Activated CD4-positive, alpha-beta T cell treated with anti-CD3 and anti-CD28 coated beads, Interleukin-2, amount 50 U/mL, for 4 hours (primary cell): Measurements from ENCODE around the gene RAB4B.
"Not testable (repeated sequence)": the region's sequence is repeated elsewhere in the genome, so short reads cannot be mapped to it uniquely, and the experiment has no call there.

Source experiments
- DNase-seq, 2 experiments: peaks; one replicate each; pipeline ENCODE4 v3.0.0-alpha.2; 2020

RAB4B gene

DNA sequence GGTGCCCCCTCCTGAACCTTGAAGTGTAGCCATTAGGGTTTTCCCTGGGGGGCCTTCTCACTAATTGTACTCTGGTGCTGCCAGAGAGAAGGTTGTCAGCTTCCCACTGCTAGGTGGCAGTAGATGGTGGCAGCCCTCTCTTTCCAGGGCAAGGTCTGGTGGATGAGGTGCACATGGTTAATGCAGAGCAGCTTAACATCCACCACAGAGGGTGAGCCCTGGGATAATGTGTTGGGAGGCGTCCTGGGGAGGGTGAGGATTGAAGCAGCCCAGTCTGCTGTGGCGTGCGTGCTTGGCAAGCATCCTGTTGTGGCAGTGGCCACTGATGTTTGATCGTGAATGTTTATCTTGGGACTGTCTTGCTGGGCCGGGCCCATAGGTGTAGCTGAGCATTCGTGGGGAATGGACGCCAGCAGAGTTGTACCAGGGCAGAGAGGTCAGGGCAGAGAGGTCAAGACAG, 26.8 kb downstream of the RAB4B start:
- no peak for DNase-seq

DNA sequence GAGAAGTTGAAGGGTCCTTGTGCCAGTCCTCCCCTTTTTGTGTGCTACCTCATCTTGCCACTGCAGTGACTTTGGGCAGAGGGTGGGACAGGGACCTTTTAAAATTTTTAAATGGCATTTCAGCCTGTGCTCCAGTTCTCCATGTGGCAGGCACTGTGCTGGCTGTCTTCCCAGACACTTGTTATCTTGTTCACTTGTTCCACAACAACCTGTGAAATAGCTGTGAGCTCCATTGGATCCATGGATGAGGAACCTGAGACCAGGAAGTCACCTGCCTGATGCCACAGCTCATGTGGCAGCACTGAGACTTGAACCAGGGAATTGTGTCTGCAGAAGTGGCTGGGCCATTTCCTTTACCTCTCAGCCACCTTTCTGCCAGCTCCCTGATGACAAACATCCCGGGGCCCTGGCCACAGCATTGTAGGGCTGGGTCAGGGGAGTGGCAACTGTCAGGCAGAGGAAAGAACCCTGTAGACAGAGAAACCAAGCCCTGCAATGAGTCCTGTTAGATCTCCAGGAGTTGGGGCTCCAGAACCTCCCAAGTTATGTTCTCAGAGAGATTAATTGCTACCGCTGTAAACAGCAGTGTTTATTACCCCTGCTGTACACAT, 27.3 kb downstream of the RAB4B start:
- DNase-seq: peak in 1 of 2 experiments; percentile 39

GRCh38 chr19:40806423-40807146, 28.5 kb downstream of the RAB4B start:
- DNase-seq: peak; percentile 71 to 73

- no peak for DNase-seq
These were observed 29.3 kb downstream of the RAB4B start for GRCh38 chr19:40807147-40808020.

DNA sequence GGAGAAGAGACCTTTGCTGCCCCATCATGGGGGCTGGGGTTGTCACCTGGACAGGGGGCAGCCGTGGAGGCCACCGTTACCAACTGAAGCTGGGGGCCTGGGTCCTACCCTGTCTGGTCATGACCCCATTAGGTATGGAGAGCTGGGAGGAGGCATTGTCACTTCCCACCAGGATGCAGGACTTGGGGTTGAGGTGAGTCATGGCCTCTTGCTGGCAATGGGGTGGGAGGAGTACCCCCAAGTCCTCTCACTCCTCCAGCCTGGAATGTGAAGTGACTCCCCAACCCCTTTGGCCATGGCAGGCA, 29.9 kb downstream of the RAB4B start:
- DNase-seq: no peak

DNA sequence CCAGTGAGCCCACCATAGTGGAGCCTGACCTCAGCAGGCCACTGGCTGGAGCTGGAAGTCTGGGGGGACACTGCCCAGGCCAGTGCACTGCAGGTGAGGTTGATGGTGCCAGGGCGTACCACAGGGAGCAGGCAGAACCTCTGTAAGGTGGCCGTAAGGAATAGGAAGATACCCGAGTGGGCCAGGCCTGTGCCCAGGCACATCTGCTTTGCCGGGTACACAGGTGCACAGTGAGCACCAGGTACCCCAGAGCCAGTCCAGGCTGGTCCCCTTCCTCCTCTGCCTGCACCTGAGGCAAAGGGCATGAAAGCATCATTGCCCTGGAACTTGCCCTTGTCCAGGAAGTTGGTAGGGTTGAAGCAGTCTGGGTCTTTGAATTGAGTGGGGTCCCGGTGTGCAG, 30.4 kb downstream of the RAB4B start:
- no peak for DNase-seq

GRCh38 chr19:40809358-40810086, 31.5 kb downstream of the RAB4B start:
- DNase-seq: no peak

DNA sequence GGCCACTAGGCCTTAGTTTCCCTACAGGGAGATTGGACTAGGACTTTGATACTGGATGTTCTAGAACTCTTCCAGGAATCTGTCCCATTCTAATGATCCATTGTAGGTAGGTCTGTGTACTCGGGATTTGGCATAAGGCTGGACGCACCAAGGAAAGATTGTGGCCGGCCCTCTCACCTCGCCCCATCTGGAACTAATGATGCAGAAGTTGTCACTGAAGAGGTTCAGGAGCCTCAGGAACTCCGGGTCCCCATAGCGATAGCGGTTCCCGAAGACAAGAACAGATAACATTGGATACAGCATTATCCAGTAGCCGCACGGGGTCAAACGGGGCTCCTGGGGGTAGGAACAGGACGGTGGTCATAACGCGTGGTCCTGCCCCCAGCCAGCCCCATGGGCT, 32.1 kb downstream of the RAB4B start:
- no peak for DNase-seq

DNA sequence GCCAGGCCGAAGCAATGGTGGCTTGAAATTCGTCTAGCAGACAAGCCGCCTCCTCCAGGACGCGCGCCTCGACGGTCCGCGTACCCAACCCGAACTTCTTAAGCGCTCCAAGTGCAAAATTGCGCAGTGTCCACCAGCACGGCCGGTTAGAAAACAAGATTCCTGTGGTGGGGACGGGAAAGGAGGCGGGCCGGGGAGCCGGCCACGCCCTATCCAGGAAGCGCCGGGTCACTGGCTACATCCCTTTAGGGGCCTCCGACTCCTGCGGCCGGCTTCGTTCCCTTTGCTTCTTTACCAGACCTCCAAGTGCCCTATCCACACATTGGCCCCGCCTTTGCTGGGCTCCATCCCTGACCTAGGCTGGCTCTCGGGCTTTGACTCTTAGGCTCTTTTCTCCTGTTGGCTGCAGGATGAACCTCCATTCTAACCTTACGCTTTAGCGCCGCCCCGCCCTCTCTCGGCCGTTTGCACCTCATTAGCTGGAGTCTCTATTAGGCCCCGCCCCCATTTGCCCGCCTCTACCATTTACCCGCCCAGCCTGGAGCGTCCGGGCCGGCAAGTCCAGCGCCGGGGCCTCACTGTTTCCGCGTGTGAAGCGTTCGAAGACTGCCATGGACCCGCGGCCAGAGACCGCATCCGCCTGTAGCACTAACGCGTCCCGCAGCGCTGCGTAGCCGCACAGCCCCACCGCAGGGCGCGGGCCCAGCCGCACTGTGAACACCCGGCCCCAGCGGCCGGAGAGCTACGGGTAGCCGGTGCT, 32.8 kb downstream of the RAB4B start:
- DNase-seq: not testable (repeated sequence)

DNA sequence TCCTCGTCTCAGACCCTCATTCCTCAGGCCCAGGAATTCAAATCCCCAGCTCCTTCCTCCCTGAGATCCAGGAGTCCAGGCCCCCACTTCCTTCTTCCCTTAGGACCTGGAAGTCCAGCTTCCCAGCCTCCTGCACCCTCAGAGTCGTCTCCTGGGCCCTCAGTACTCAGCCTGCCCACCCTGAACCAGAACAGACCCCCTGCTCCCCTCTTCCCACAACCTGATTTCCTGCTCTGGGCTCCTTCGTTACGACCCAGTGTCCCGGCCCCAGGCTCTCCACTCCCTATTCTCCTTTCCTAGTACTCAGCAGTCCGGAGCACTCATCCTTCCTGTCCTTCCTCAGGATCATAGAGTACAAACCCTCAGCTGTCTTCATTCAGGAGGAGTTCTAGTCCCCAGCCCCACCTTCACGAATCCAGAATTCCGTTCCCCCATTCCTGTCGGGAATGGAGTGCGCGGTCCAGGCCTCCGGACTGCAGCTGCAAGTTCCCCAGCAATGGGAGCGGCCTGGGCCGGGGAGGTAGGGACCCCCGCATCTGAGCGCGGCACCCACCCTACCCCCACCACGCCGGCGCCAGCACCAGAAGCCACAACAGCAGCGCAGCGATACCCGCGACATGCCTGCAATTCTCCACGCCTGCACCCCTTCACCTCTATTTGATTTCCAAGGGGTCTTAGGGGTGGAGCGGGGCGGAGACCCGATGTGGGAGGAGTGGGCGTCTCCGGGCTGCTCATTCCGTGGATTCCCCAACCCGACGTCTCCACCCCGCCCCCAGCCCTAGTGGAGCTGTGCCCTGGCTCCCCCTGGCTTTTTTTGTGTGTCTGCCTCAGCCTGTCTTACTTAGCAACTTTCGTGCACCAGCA, 33.7 kb downstream of the RAB4B start:
- no peak for DNase-seq

- DNase-seq: not testable (repeated sequence)
These were observed 34.5 kb downstream of the RAB4B start for GRCh38 chr19:40812571-40812970.

GRCh38 chr19:40813182-40813581, 35.1 kb downstream of the RAB4B start:
- no peak for DNase-seq

- DNase-seq: no peak
These were observed 37.2 kb downstream of the RAB4B start for GRCh38 chr19:40815223-40815622.

- DNase-seq: peak; percentile 76 to 80
These were observed 40.7 kb downstream of the RAB4B start for GRCh38 chr19:40818480-40819399.

DNA sequence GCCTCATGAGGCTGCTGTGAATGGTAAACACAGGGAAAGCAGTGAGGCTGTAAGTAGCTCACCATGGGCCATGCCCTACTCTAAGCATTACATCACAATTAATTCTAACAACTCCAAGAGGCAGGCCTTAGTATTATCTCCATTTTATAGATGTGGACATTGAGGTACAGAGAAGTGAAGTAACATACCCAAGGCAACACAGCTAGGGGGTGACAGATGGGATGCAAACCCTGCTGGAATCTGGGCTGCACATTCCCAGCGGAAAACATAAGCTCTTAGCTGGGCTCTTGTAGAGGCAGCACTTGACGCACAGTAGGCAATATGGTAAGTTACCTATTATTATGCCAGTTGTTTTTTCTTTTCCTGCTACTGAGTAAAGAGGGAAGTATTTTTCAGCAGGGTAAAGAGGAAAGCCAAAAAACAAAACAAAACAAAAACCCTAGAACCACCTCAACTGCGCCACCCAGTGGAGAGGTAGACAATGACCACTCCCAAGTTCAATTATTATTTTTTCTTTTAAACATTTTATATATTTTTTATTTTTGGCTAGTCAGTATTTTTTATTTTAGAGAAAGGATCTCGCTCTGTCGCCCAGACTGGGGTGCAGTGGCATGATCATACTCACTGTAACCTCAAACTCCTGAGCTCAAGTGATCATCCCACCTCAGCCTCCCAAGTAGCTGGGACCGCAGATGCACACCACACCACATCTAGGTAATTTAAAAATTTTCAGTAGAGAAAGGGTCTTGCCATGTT, 41.6 kb downstream of the RAB4B start:
- DNase-seq: peak; percentile 59 to 68

DNA sequence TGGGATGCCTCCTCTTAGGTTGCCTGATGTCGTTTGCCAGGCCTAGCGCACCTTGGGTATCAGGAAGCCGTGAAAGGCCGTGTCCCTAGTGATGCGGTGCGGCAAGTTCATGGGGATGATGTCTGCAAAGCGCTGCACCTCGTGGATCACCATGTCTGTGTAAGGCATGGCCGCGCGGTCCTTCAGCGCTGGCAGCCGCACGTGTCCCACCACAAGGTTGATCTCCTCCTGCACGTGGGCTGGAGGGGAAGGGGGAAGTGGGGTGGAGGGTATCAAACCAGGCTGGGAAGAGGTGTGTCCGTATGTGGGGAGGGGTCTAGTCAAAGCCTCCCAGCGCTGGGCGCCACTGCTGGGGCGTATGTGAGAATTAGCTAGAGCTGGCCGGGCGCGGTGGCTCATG, 44.1 kb downstream of the RAB4B start:
- DNase-seq: no peak

DNA sequence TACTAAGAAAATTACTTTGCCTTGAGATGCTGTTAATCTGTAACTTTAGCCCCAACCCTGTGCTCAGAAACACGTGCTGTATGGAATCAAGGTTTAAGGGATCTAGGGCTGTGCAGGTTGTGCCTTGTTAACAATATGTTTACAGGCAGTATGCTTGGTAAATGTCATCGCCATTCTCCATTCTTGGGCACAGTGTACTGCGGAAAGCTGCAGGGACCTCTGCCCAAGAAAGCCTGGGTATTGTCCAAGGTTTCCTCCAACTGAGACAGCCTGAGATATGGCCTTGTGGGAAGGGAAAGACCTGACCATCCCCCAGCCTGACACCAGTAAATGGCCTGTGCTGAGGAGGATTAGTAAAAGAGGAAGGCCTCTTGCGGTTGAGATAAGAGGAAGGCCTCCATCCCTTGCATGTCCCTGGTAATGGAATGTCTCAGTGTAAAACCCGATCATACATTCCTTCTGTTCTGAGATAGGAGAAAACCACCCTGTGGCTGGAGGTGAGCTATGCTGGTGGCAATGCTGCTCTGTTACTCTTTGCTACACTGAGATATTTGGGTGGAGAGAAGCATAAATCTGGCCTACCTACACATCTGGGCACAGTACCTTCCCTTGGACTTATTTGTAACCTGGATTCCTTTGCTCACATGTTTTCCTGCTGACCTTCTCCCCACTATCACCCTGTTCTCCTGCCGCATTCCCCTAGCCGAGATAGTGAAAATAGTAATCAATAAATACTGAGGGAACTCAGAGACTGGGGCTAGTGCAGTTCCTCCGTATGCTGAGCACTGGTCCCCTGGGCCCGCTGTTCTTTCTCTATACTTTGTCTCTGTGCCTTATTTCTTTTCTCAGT, 44.9 kb downstream of the RAB4B start:
- DNase-seq: not testable (repeated sequence)

DNA sequence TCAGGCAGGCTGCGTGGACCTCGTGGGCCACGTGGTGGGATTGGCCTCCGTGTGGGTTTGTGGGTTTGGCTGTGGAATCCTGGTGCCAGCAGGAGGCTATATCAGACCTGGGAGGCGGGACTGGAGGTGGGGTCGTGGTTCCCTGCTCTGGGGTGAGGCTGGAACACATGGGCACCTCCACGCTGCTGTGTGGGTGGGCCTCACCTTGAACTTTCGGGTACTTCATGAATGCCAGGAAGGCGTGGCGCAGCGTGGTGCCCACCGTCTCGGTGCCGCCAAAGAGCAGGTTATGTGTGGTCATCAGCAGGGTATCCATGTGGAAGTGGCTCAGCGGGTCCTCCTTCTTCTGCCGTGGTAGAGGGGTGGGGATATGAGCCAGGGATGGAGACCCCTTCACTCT, 46.9 kb downstream of the RAB4B start:
- DNase-seq: not testable (repeated sequence)
